HFFc6 (cell line): ENCODE data around the gene LRRC28. TPM values are rescaled to one million over a fixed set of nuclear protein-coding genes. Genes with fewer than 3 reads are reported as not detected.

Experiments
- DNase-seq: peaks from one replicate; pipeline ENCODE4 v3.0.0-alpha.2; 2018
- H3K27ac Mint-ChIP-seq: 2 replicates; pipeline ENCODE4 v1.8.0; 2020; ENCODE audit warnings: mild to moderate bottlenecking, mixed read lengths
- H3K27me3 Mint-ChIP-seq: 2 replicates; pipeline ENCODE4 v1.8.0; 2021; ENCODE audit warnings: mild to moderate bottlenecking, moderate library complexity, mixed read lengths; ENCODE audit not compliant: insufficient read depth
- H3K36me3 Mint-ChIP-seq: 2 replicates; pipeline ENCODE4 v1.8.0; 2021; ENCODE audit warnings: low read depth, mixed read lengths
- H3K4me1 Mint-ChIP-seq: 2 replicates; pipeline ENCODE4 v1.8.0; 2020; ENCODE audit warnings: low read depth, mixed read lengths
- H3K4me3 Mint-ChIP-seq: 2 replicates; pipeline ENCODE4 v1.8.0; 2020; ENCODE audit warnings: mild to moderate bottlenecking, moderate library complexity, mixed read lengths
- H3K9me3 Mint-ChIP-seq: 2 replicates; pipeline ENCODE4 v1.8.0; 2020; ENCODE audit warnings: mild to moderate bottlenecking, mixed read lengths
- total RNA-seq, 6 experiments: library from RNA; stranded (reverse); fragmentation: NEBNext Ultra II Directional; extraction: Animal tissue kit (Norgen Biotek cat#: 25700); gene quantifications; 2 replicates in 1 of 6; 3 replicates in 5 of 6; pipeline ENCODE4 v1.2.3, GENCODE V29; 2021
- TF ChIP-seq, protein P1 (sequence below): fragments of 200-600 bp; sonication (generic); IDR thresholded peaks from 2 replicates; pipeline ENCODE4 v1.5.0; 2021; ENCODE audit warnings: antibody characterized with exemption, mild to moderate bottlenecking

The LRRC28 gene
- total RNA-seq, 6 experiments from 2014 or later, result 11.1 to 18.4 (median 15.1) TPM

DNA sequence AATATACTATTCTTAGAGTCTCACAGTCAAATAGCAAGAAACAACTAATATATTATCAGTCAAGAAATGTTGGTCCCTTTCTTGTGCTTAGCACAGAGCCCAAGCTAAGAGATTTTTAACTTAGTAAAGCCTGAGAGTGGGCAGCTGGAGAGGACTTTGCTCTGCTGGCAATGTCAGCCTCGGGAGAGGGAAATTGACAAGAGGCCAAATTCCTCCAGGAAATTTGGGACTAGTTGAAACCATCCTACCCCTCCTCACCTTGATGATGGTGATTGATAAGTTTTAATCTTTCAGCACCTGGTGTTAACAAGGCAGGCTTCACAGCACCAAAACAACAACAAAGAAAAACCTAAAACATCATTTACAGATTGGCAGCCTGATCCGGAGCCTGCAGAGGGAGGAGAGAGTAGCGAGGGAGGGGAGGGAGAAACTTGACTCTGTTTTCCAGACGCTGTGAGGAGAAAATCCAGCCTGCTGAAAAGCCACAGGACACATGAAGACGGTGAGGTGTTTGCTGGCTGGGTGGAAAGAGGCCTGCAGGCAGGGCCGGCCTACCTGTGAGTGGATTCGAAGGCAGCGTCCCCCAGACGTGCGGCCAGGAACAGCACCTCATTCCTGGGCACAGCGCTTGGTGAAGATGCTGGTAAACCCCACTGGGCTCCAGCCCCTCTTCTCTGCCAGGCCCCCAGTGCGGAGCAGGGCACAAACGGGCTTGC lies 150.9 kb downstream of the LRRC28 start:
- H3K9me3 Mint-ChIP-seq, result no peaks in the 10 kb centered on the region
- peaks cover 10% of the 10 kb centered on the region for H3K4me1 Mint-ChIP-seq
- peaks cover 6% of the 10 kb centered on the region; the same call in 1 of the 2 replicates for H3K27me3 Mint-ChIP-seq
- TF ChIP-seq, protein P1, sequence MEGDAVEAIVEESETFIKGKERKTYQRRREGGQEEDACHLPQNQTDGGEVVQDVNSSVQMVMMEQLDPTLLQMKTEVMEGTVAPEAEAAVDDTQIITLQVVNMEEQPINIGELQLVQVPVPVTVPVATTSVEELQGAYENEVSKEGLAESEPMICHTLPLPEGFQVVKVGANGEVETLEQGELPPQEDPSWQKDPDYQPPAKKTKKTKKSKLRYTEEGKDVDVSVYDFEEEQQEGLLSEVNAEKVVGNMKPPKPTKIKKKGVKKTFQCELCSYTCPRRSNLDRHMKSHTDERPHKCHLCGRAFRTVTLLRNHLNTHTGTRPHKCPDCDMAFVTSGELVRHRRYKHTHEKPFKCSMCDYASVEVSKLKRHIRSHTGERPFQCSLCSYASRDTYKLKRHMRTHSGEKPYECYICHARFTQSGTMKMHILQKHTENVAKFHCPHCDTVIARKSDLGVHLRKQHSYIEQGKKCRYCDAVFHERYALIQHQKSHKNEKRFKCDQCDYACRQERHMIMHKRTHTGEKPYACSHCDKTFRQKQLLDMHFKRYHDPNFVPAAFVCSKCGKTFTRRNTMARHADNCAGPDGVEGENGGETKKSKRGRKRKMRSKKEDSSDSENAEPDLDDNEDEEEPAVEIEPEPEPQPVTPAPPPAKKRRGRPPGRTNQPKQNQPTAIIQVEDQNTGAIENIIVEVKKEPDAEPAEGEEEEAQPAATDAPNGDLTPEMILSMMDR, result no peak
- no peak for DNase-seq
- no peak overlapping the region for H3K4me3 Mint-ChIP-seq
- no peak overlapping the region for H3K27ac Mint-ChIP-seq
- H3K36me3 Mint-ChIP-seq, result no peaks in the 10 kb centered on the region

DNA sequence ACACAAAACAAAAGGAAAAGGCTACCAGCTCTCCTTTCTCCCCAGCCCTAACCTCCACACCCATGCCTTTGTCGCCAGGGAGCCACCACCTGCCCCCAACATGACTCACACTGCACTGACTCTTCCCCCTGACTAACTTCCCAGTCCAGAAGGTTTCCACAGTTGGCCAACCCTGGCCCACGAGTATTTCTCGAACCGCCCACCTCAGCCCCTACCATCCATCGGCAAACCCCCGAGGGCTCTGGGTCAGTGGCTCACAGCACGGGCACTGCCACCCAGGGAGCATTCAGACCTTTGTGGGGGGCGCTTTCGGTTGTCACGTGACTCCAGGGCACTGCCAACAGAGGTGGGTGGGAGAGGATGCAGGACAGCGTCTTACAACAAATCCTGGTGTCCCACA lies 152.3 kb downstream of the LRRC28 start:
- Mint-ChIP-seq H3K4me3 (no peak overlapping the region), H3K9me3 (no peaks in the 10 kb centered on the region), H3K4me1 (peaks cover 20% of the 10 kb centered on the region), H3K27me3 (peaks cover 8% of the 10 kb centered on the region), H3K36me3 (no peaks in the 10 kb centered on the region), H3K27ac (no peak overlapping the region)
- no peak for DNase-seq
- TF ChIP-seq, protein P1, result no peak

- Mint-ChIP-seq H3K9me3 (no peaks in the 10 kb centered on the region), H3K27me3 (peaks cover 8% of the 10 kb centered on the region), H3K27ac (no peak overlapping the region), H3K4me3 (no peak overlapping the region), H3K4me1 (peaks cover 28% of the 10 kb centered on the region), H3K36me3 (no peaks in the 10 kb centered on the region)
- DNase-seq, result no peak
- TF ChIP-seq, protein P1, result no peak
These were observed 153.2 kb downstream of the LRRC28 start for GRCh38 chr15:99404454-99404853.

DNA sequence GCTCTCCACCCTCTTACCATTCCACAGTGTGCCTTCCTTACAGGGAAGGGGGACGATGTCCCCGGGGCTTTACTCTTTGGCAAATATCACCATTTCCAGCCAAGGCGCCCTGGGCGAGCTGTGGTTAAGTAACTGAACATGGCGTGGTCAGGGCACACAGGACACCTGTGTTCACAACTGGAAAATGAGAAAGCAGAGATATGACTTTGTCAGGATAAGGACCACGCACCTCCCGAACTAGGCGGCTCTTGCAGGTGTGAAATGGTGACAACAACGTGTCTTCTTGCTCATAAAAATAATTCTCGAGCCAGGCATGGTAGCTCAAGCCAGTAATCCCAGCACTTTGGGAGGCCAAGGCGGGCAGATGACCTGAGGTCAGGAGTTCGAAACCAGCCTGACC lies 154.8 kb downstream of the LRRC28 start:
- Mint-ChIP-seq H3K27me3 (peaks cover 5% of the 10 kb centered on the region), H3K9me3 (no peaks in the 10 kb centered on the region), H3K27ac (no peak overlapping the region), H3K36me3 (no peaks in the 10 kb centered on the region), H3K4me3 (no peak overlapping the region), H3K4me1 (peaks cover 28% of the 10 kb centered on the region)
- DNase-seq, result no peak
- TF ChIP-seq, protein P1, result no peak

- no peak for DNase-seq
- H3K4me3 Mint-ChIP-seq, result no peak overlapping the region
- H3K4me1 Mint-ChIP-seq, result peaks cover 28% of the 10 kb centered on the region
- no peak overlapping the region for H3K27ac Mint-ChIP-seq
- TF ChIP-seq, protein P1, result no peak
- H3K27me3 Mint-ChIP-seq, result peaks cover 5% of the 10 kb centered on the region
- no peaks in the 10 kb centered on the region for H3K9me3 Mint-ChIP-seq
- no peaks in the 10 kb centered on the region for H3K36me3 Mint-ChIP-seq
These were observed 155.6 kb downstream of the LRRC28 start for GRCh38 chr15:99406716-99407487.
